Smooth muscle cell of trachea (primary cell): ENCODE measurements around the gene SEL1L2. TPM values are rescaled to one million over a fixed set of nuclear protein-coding genes. Genes with fewer than 3 reads are reported as not detected.

Source experiments
- total RNA-seq: library from RNA; depleted of rRNA; stranded (reverse); fragments of >200 nt; gene quantifications from 2 replicates; pipeline ENCODE4 v1.2.1, GENCODE V29; 2014

The SEL1L2 gene
- not detected in 2 replicates for total RNA-seq

GRCh38 chr20:13990465-13990864 is at the start of gene SEL1L2:
Gene SEL1L2, minus strand, starts transcription at chr20:13990614. Its CDS starts 80 bp downstream, at chr20:13990534.

GRCh38 chr20:13995086-13995665 is 4.8 kb upstream of the SEL1L2 start, which contains the start of gene MACROD2:
Gene MACROD2, plus strand, starts transcription at chr20:13995516.

Other genes with a start within 250 kb of the SEL1L2 start
- gene ESF1, start 205.7 kb downstream of the SEL1L2 start, total RNA-seq, result 10.6 and 11.2 TPM in 2 replicates
- 10.9 and 19.1 TPM in 2 replicates for gene NDUFAF5, start 205.6 kb downstream of the SEL1L2 start, total RNA-seq
- 0.50 and 1.5 TPM in 2 replicates for gene MACROD2, start 4.9 kb upstream of the SEL1L2 start, total RNA-seq